Epithelial cell of esophagus (primary cell): ENCODE measurements around the gene SLC10A7.

Experiments used
- DNase-seq: peaks from one replicate; pipeline ENCODE4 v3.0.0; 2010; ENCODE audit warnings: low read depth
- H3K4me3 ChIP-seq: 2 replicates; pipeline ENCODE4 v1.5.1; 2011; ENCODE audit warnings: mild to moderate bottlenecking, low read length, control low read depth
- CTCF ChIP-seq: IDR thresholded peaks from 2 replicates; pipeline ENCODE4 v1.5.1; 2011; ENCODE audit warnings: low read depth, mild to moderate bottlenecking, low read length, control low read depth, inconsistent platforms; ENCODE audit not compliant: insufficient read depth; ENCODE audit errors: missing control alignments

SLC10A7 gene

DNA sequence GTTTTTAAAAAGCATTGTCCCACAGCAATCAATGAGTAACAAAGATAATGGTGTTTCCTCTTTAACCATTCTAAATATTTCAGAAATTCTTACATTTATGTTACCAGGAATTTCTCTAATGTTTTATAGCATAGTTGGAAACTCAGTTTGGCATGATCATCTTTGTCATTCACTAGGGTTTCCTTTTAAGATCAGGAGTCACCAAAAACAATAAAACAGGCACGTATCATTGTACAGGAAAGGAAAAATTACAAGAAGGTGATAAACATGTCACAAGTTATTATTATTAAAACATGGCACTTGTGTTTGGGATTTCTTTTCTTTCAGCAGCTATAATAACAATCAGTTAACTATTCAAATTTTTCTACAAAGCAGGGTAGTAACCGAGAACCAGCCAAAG is 84.0 kb downstream of the SLC10A7 start:
- no peak for TF ChIP-seq CTCF
- H3K4me3 ChIP-seq = no peak overlapping the region
- DNase-seq = no peak

DNA sequence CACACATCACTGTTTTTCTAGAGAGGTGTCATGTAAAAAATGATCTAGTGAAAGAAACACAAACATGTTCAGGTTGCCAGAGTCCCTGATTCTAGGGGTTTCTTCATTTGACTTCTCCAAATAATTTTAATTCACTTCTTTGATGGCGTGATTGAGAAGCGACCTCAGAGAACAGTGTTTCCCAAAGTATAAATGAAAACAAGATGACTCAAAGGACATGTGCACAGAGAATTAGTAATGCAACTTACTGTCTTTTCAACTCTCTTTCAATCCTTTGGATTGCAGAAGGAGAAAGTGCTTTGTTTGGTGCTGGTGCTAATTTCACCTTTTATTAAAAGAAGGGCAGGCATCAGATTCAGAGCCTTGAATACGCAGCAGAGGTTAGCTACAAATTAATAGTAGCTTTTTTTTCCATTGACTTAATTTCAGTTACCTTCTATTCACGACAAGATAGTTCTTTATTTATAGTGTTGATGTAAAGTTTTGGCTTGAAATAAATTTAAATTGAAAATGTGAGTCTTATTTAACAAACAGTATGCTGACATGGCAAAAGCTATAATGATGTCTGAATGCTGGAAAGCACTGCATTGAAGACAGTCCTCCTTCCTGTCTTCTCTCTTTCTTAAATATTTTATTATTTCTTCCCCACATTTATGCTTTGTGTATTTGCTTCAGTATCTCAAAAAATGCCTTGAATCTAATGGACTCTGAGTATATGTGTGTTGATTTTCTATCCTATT is 85.1 kb downstream of the SLC10A7 start:
- DNase-seq = peak; percentile 29
- TF ChIP-seq CTCF = no peak
- no peak overlapping the region for H3K4me3 ChIP-seq

DNA sequence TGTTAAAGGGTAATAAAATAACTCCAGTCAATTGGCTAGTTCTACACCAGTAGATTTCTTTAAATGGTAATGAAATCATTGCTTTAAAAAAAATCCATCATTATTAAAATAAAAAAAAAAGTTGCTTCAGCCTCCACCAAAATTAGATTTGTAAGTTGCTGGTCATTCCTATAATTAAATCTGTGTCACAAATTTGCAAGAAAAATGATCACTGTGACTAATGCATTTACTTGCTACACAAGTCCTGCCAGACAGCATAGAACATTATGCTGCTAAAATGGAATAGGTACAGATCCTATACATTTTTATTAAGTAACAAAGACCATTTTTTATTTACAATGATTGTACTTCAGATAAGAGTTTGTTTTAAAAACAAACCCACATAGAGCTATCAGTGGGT is 85.8 kb downstream of the SLC10A7 start:
- DNase-seq = peak; percentile 36
- H3K4me3 ChIP-seq = no peak overlapping the region
- no peak for TF ChIP-seq CTCF

GRCh38 chr4:146432065-146432464 is 89.7 kb downstream of the SLC10A7 start:
- TF ChIP-seq CTCF = no peak
- DNase-seq = no peak
- H3K4me3 ChIP-seq = no peak overlapping the region

DNA sequence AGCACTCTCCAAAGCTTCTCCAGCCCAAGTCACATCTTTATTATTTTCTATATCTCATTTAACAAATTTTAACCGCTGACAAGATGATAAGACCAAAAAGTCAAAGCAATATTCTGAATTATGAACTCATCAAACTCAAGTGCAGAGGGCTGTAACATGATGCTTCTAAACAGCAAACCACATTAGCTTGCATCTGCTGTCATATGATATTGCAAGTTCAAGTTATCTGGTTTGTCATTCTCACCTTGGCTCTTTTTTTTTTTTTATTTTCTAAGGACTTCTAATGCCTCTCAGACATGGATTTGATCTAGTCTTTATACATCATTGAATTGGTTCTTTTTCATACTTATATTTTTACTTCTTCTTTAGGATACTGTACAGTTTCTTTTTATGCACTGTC is 93.4 kb downstream of the SLC10A7 start:
- no peak for DNase-seq
- TF ChIP-seq CTCF = no peak
- no peak overlapping the region for H3K4me3 ChIP-seq

DNA sequence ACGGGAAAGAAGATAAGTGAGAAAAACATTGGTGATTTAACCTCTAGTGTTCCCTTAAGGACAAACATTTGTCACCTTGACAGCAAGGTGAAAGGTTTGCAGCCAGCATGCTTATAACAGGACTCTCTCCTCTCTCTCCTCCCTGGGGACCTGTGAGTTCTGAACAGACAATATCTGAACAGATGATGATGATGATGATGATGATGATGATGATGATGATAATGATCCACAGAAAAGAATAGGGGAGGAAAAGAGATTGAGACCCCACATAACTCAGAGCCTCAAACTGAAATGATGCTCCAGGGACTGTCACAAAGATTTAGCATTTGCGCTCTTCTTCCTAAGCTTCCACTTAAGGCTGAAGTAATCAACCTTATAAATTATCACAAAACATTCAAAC is 103.9 kb downstream of the SLC10A7 start:
- TF ChIP-seq CTCF = no peak
- no peak for DNase-seq
- no peak overlapping the region for H3K4me3 ChIP-seq

DNA sequence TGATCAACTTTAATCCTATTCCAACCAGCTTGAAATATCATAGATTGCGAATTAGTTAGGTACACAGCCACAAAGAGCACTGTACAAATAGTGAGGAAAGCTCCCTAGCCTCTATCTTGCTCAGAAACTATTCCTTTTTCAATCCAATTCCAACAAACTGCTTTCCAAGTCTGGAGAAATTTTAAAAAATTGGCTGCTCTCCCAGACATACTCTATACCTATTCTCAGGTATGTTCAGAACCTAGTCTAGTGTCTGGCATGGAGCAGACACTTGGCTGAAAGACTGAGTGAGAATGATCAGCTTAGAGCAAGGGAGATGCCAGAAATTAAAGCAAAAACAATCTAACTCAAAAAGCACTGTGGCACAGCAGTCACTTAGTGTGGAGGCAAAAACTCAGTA is 105.9 kb downstream of the SLC10A7 start:
- no peak overlapping the region for H3K4me3 ChIP-seq
- TF ChIP-seq CTCF = no peak
- no peak for DNase-seq
